Colonic mucosa (tissue), 4 donors: ENCODE measurements around the gene KRTAP27-1. TPM values are rescaled to one million over a fixed set of nuclear protein-coding genes. Genes with fewer than 3 reads are reported as not detected.

ENCODE experiments used
- DNase-seq: peaks from one replicate; pipeline ENCODE4 v3.0.0-alpha.2; 2020
- H3K27ac ChIP-seq: fragments of 200-600 bp; one replicate; pipeline ENCODE4 v1.8.0; 2021
- H3K27me3 ChIP-seq: fragments of 200-600 bp; one replicate; pipeline ENCODE4 v1.8.0; 2021
- H3K36me3 ChIP-seq: fragments of 200-600 bp; one replicate; pipeline ENCODE4 v1.8.0; 2021
- H3K4me1 ChIP-seq: fragments of 200-600 bp; one replicate; pipeline ENCODE4 v1.8.0; 2021; ENCODE audit warnings: mild to moderate bottlenecking
- H3K4me3 ChIP-seq: fragments of 200-600 bp; one replicate; pipeline ENCODE4 v1.8.0; 2021
- H3K9ac ChIP-seq, 2 donors: one replicate each; pipeline ENCODE4 v1.7.0; 2013; ENCODE audit warnings: control low read depth in 2 of 2, low read depth in 2 of 2, low read length in 2 of 2
- H3K9me3 ChIP-seq: fragments of 200-600 bp; one replicate; pipeline ENCODE4 v1.8.0; 2021
- intact Hi-C: fragments of 100-400 bp; cut with DNase I; formaldehyde crosslinking; loops from one replicate; pipeline ENCODE4 v1.14.1; 2022
- total RNA-seq, 2 donors: library from RNA; stranded (reverse); fragmentation: NEBNext Ultra II Directional in 1 of 2; extraction: Animal tissue kit (Norgen Biotek cat#: 25700) in 1 of 2; gene quantifications; one replicate each; pipeline ENCODE4 v1.2.1, GENCODE V29; 2021
- TF ChIP-seq, protein P1 (sequence below): fragments of 200-600 bp; IDR thresholded peaks from one replicate; pipeline ENCODE4 v1.8.0; 2022; ENCODE audit warnings: antibody characterized with exemption, mild to moderate bottlenecking
- donor health status: healthy.
- donor health status: DM: no; HTN: no; CAD: no.
- donor health status: DM: no; HTN: no; CAD: no.

KRTAP27-1 gene, protein sequence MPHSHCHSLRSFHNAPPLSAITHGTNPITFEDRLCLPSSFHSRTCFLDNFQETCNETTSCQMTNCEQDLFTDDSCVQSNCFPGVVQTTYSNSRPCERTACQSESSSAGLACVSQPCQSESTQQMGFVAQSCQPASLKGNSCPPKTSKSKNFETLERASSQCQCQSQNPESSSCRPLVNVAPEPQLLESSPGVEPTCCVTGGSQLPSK
- not detected for total RNA-seq

DNA sequence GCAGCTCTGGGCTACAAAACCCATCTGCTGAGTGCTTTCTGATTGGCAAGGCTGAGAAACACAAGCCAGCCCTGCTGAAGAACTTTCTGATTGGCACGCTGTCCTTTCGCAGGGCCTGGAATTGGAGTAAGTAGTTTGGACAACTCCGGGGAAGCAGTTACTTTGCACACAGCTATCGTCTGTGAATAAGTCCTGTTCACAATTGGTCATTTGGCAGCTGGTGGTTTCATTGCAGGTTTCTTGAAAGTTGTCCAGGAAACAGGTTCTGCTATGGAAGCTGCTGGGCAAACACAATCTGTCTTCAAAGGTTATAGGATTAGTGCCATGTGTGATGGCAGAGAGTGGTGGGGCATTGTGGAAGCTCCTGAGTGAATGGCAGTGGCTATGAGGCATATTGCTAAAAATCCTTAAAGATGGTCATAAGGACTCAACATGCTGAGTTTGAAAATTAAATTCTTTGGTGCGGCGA lies at the start of gene KRTAP27-1:
Gene KRTAP27-1 (minus strand): TSS at position 419 of the 469 bp plus-strand sequence. CDS start 26 bp downstream, at position 393.
- Histone ChIP-seq H3K27ac (no peak within 1 kb of the TSS), H3K9me3 (no peaks in the 10 kb centered on the region), H3K36me3 (no peaks in the 10 kb centered on the region), H3K4me3 (no peak within 1 kb of the TSS), H3K9ac (no peak within 1 kb of the TSS), H3K27me3 (no peaks in the 10 kb centered on the region), H3K4me1 (no peaks in the 10 kb centered on the region)
- intact Hi-C loops: no loop called here
- TF ChIP-seq, protein P1, sequence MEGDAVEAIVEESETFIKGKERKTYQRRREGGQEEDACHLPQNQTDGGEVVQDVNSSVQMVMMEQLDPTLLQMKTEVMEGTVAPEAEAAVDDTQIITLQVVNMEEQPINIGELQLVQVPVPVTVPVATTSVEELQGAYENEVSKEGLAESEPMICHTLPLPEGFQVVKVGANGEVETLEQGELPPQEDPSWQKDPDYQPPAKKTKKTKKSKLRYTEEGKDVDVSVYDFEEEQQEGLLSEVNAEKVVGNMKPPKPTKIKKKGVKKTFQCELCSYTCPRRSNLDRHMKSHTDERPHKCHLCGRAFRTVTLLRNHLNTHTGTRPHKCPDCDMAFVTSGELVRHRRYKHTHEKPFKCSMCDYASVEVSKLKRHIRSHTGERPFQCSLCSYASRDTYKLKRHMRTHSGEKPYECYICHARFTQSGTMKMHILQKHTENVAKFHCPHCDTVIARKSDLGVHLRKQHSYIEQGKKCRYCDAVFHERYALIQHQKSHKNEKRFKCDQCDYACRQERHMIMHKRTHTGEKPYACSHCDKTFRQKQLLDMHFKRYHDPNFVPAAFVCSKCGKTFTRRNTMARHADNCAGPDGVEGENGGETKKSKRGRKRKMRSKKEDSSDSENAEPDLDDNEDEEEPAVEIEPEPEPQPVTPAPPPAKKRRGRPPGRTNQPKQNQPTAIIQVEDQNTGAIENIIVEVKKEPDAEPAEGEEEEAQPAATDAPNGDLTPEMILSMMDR: no peak
- no peak for DNase-seq

DNA sequence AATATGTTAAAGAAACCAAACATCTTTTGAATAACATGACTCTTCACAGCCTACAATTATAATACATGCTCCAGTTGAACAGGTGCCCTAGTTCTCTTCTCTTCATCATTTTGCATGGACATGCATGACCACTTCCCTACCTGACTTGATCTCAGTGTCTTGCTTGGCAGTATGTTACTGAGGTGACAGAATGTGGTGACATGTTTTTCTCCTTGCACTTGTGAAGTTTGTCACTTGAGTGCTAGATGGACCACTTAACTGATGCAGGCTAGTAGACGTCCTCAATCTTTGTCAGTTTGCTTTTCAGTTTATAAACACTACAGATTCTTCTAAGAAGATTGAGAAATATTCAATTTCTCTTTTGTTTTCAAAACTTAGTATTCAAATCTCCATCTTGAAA lies 44.7 kb upstream of the KRTAP27-1 start:
- Histone ChIP-seq H3K9ac (no peak overlapping the region), H3K9me3 (no peaks in the 10 kb centered on the region), H3K27ac (no peak overlapping the region), H3K36me3 (no peaks in the 10 kb centered on the region), H3K4me3 (no peak overlapping the region), H3K27me3 (no peaks in the 10 kb centered on the region), H3K4me1 (no peaks in the 10 kb centered on the region)
- TF ChIP-seq, protein P1: no peak
- intact Hi-C loops: no loop called here
- no peak for DNase-seq

DNA sequence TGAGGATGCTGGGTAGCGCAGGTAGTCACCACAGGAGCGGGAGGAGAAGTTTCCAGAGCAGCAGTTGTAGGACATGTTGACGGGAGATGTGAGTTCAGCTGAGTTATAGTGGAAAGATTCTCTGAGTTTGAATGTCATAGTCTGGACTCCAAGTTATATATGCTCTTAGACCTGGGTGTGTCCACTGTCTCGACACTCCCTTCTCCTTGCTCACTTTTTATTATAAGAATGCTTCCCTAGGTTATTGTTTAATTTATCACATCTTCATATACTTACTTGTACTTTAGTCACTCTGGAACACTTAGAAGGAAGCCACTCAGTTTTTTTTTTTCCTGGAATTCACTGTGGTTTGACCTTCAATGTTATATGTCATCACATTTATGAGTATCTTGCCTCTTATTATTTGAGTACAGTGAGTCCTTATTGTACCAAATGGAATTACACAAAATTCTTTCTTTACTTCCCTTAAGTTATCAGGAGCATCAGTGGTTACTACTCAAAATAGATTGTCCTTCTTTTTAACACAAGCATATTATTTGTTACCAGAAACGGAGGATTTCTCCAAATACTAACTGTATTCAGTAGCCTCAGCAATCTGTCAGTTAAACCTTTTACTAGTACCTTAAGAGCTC lies 34.8 kb upstream of the KRTAP27-1 start, which contains the start of gene KRTAP13-2:
Gene KRTAP13-2 (minus strand): TSS at position 133 of the 632 bp plus-strand sequence. CDS start 58 bp downstream, at position 75.
- Histone ChIP-seq H3K9ac (no peak within 1 kb of the TSS), H3K4me3 (no peak within 1 kb of the TSS), H3K9me3 (no peaks in the 10 kb centered on the region), H3K36me3 (no peaks in the 10 kb centered on the region), H3K27me3 (no peaks in the 10 kb centered on the region), H3K27ac (no peak within 1 kb of the TSS), H3K4me1 (no peaks in the 10 kb centered on the region)
- DNase-seq: no peak
- TF ChIP-seq, protein P1: no peak
- intact Hi-C loops: no loop called here

DNA sequence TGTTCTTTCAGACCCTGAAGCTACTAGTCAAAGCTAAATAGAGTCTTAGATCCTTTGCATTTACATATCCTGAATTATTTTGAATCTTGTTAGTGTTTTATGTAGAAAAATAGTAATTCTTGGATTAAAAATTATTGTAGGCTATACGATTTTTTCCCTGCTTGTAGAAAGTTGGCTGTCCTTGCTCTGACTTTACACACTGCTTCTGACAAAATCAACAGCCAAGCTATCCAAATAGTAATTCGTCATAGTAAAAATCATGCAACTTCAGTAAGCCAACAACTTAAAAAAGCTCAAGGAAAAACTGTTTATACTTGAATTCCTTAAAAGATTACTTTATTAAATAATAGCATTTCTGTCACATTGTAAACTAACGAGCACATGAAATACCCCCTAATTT lies 18.4 kb upstream of the KRTAP27-1 start:
- H3K36me3 ChIP-seq: no peaks in the 10 kb centered on the region
- intact Hi-C loops: no loop called here

DNA sequence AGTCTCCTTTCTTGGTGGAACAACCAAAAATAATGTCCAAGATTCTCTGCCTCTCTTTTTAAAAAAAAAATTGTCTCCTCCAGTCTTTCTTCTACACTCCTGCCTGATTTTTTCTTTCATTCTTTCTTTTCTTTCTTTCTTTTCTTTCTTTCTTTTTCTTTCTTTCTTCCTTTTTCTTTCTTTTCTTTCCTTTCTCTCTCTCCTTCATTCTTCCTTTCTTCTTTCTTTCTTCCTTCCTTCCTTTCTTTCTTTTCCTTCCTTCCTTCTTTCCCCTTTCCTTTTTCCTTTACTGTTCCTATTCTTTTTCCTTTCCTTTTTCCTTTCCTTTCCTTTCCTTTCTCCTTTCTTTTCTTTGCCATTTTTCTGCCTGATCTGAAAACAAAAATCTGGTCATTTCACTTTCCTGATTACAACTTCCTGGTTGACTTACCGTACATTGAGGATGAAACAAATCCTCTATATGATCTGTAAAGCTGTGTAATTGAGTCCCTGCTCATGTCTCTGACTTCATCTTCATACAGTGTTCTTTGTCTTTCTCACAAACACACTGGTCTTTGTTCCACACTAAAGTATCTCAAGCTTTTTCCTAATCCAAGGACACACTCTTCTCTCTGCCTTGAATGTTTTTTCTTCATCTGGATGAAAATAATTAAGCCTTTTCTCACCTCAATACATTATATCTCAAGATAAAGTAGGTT lies 17.0 kb upstream of the KRTAP27-1 start:
- no peak overlapping the region for H3K27ac ChIP-seq
- no peaks in the 10 kb centered on the region for H3K36me3 ChIP-seq
- TF ChIP-seq, protein P1: no peak
- no peak overlapping the region for H3K9ac ChIP-seq
- H3K9me3 ChIP-seq: no peaks in the 10 kb centered on the region
- no peak for DNase-seq
- no peaks in the 10 kb centered on the region for H3K4me1 ChIP-seq
- no peak overlapping the region for H3K4me3 ChIP-seq
- H3K27me3 ChIP-seq: no peaks in the 10 kb centered on the region
- intact Hi-C loops: no loop called here

More for the DNA sequence above, 18.4 kb upstream of the KRTAP27-1 start:
- Histone ChIP-seq H3K27ac (no peak overlapping the region), H3K4me3 (no peak overlapping the region), H3K9ac (no peak overlapping the region), H3K9me3 (no peaks in the 10 kb centered on the region), H3K27me3 (no peaks in the 10 kb centered on the region), H3K4me1 (no peaks in the 10 kb centered on the region)
- TF ChIP-seq, protein P1: no peak
- no peak for DNase-seq
